ENCODE results near the gene BMX. TPM values are rescaled to one million over a fixed set of nuclear protein-coding genes. Genes with fewer than 3 reads are reported as not detected.

The BMX gene
- total RNA-seq, 1 donor from 2014 or later: 4.2 TPM

DNA sequence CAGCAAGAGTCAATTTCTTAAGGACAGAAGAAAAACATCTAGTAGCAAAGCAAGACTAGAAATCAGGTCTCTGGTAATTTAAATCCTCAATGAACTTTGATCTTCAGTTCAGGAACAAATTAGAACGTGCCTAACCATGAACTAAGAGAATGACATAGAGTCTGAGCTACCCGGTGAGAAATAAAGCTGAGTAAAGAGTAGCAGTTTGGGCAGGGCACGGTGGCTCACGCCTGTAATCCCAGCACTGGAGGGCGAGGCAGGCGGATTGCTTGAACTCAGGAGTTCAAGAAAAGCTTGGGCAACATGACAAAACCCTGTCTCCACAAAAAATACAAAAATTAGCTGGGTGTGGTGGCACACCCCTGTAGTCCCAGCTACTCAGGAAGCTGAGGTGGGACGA lies 62.4 kb downstream of the BMX start:
- DNase-seq (ENCODE audit: low spot score): no peak
- intact Hi-C loops (cut with DNase I): no loop called here
- ATAC-seq: no peak

DNA sequence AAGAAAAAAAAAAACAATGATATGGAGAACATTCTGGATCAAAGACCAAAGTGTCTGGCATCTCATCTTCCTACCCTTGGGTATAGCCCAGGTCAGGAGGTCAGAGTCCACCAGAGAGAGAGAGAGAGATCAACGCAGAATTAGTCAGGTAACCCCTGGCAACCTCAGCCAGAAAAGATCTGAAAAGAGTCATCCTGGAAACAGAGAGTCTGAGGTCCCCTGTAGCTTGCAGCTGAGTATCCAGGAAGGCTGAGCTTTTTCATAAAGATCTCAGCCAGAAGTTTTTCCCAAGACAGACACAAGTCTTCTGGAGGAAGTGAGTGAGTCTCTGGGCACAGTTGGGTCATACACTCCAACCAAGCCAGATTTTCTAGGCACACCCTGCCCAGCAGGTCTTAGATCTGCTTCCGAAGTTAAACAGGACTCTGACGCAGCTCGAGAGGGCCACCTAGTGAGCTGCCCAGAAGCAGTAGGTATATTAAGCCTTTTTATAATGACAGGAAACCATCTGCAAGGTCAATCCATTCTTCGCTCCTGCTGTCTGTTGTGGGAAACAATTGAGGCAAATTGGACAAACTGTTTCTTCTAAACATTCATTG lies 64.5 kb downstream of the BMX start:
- intact Hi-C loops (cut with DNase I): no loop called here
- DNase-seq (ENCODE audit: low spot score) (peak; percentile 65), ATAC-seq (peak; percentile 89)

- no peak for ATAC-seq
- intact Hi-C loops (cut with DNase I): no loop called here
- no peak for DNase-seq (ENCODE audit: low spot score)
These were observed 65.6 kb downstream of the BMX start for GRCh38 chrX:15566244-15566643.

DNA sequence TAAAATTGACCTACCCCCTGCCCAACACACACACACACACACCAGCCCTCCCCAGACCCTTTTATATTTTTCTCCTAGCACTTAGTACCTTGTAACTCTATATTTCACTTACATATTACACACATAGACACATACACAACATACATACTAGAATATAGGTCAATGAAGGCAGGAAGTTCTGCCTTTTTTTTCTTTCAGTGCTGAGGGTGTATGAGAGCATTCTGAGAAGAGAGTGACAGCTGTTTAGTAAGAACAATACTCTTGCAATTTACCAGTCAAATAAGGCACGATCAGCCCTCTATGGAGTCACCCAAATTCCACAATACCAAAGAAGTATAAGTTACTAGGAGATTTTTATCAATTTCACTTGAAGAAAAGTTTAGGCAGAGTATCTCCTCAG lies 66.7 kb downstream of the BMX start:
- ATAC-seq (no peak), DNase-seq (ENCODE audit: low spot score) (no peak)
- intact Hi-C loops (cut with DNase I): no loop called here

DNA sequence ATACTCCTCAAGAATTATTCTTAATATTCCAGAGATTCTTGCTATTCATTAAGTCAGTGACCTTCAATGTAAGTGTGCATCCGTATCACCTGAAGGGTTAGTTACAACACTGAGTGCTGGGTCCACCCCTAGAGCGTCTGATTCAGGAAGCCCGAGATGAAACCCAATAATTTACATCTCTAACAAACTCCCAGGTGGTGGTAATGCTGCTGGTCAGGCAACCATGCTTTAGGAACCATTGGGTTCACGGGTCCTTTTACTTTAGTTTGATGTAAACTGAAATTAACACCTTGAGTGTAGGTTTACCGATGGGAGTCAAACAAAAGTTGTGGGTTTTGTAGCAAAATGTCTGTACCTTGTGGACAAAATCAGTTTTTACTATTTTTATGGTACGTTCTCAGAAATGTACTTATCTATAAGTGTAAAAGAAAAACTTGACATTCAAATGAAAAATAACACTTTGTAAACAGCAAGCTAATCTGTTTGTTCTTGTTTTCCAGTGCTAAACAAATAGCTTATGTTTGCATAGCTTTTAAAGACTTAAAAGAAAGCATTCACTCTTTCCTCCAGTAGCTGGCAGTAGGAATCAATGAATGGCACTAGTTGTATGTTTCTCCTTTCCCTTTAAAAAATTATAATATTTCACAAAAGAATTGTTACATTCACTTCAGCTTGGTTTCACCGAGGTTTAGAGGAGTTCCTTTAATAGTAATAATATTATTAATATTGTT lies 67.4 kb downstream of the BMX start:
- intact Hi-C loops (cut with DNase I): no loop called here
- DNase-seq (ENCODE audit: low spot score) (no peak), ATAC-seq (no peak)

DNA sequence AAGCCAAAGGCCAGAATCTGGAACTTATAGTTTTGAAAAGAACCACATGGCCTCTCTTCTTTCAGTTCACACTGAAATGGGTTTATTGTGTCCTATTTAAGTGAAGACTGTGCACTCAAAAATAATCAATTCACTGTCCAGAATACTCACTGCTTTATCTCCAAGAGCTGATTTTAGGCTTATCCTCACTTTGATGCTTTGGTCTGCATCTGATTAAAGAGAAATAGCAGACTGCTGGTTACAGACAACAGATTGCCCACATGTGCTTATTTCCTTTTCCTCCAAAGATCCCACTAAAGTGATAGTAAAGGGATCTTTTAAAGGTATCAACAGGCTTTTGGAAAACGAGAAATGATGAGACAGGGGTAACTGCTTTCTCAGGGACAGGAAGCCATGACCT lies 69.5 kb downstream of the BMX start:
- ATAC-seq (no peak), DNase-seq (ENCODE audit: low spot score) (no peak)
- intact Hi-C loops (cut with DNase I): loop anchor here (1.0 kb wide), 1 partner anchor 19 kb away; no protein-coding TSS in a partner anchor

GRCh38 chrX:15574017-15574416 lies 73.4 kb downstream of the BMX start:
- DNase-seq (ENCODE audit: low spot score) (no peak), ATAC-seq (no peak)
- intact Hi-C loops (cut with DNase I): no loop called here

GRCh38 chrX:15576019-15576418 lies 75.4 kb downstream of the BMX start:
- no peak for ATAC-seq
- intact Hi-C loops (cut with DNase I): no loop called here

GRCh38 chrX:15579778-15580747 lies 79.5 kb downstream of the BMX start:
- DNase-seq (ENCODE audit: low spot score) (no peak), ATAC-seq (no peak)
- intact Hi-C loops (cut with DNase I): no loop called here

More at GRCh38 chrX:15576019-15576418, 75.4 kb downstream of the BMX start:
- DNase-seq (ENCODE audit: low spot score): no peak

DNA sequence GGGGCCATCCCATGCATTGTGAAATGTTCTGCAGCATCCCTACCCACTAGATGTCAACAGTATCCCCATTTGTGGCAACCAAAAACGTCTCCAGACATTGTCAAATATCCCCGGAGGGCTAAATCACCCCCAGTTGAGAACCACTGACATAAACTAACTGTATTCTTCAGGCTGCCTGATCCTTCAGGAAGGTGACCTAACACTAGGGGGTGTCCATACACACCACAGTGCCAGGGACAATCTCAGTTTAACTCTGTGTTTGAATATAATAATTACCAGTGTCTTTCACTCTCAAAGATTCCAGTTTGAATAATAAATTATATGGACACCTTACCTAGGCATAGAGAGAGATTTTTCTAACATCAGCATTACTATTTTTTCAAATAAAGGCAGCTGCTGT lies 93.8 kb downstream of the BMX start:
- ATAC-seq: no peak
- DNase-seq (ENCODE audit: low spot score): no peak
- intact Hi-C loops (cut with DNase I): no loop called here

GRCh38 chrX:15598026-15598425 lies 97.4 kb downstream of the BMX start:
- ATAC-seq (no peak), DNase-seq (ENCODE audit: low spot score) (no peak)
- intact Hi-C loops (cut with DNase I): no loop called here

- intact Hi-C loops (cut with DNase I): no loop called here
- ATAC-seq (no peak), DNase-seq (ENCODE audit: low spot score) (no peak)
These were observed 98.9 kb downstream of the BMX start for GRCh38 chrX:15599461-15599860.

GRCh38 chrX:15600049-15600448 lies 99.4 kb downstream of the BMX start:
- ATAC-seq: no peak
- DNase-seq (ENCODE audit: low spot score): no peak
- intact Hi-C loops (cut with DNase I): no loop called here

DNA sequence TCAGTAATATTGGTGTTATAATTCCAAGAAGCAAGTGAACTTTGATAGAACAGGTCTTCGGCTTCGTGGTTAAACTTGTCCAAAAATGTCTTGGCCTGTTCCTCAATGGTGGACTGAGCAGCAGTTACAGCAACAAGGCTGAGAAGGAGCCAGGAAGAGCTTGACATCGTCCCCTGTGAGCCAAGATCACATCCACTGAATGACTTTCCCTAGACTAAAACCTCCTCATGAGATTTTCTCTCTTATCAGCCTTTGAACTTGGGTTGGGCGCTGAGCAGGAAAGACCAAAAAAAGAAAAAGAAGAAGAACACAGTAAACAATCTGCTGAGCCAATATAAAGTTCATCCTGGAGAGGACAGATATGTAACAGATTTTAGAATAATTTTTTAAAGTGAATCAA lies 100.1 kb downstream of the BMX start, which contains the start of gene ACE2:
ACE2 (minus strand) TSS at position 216 of the 400 bp plus-strand sequence; CDS start at position 167, 49 bp downstream.
- no peak for ATAC-seq
- no peak for DNase-seq (ENCODE audit: low spot score)
- intact Hi-C loops (cut with DNase I): no loop called here

DNA sequence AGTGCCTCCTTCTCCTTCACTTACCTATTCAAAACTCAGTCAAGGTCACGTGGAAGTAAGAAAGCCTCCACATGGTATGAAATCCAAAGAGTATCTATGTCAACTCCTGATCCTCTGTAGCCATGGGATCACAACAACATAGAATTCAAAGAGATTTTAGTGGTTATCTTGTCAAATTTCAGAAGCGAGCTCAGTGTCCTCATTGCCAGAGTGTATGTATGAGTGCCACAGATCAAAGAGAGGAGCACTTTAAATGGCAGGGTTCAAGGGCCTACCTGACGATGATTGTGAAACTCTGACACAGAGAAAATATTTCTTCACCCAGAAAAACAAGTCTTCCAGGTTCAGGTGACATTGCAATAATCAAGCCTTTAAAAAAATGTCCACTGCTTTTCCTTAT lies 101.3 kb downstream of the BMX start:
- intact Hi-C loops (cut with DNase I): no loop called here

GRCh38 chrX:15602761-15603160 lies 102.2 kb downstream of the BMX start:
- DNase-seq (ENCODE audit: low spot score): no peak
- intact Hi-C loops (cut with DNase I): no loop called here
- no peak for ATAC-seq

More for the DNA sequence above, 101.3 kb downstream of the BMX start:
- ATAC-seq (no peak), DNase-seq (ENCODE audit: low spot score) (no peak)

DNA sequence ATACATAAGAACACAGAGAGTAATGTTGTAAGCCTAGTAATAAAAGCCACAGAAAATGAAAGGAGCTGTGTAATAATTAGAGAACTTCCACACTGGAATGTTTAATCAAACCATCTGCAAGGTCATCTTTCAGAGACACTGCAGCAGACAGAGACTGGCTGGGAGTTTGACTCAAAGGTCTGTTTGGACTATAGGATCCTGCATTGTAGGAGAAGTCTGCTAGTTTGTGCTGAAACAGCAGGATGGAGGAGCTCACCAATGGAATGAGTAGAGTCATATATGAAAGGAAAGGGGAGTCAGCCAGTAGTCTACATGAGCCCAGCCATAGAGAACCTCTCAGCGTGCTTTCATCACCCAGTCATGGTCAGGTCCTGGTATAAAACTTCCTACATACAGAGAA lies 104.6 kb downstream of the BMX start:
- intact Hi-C loops (cut with DNase I): no loop called here
- DNase-seq (ENCODE audit: low spot score) (no peak), ATAC-seq (no peak)

All from sciatic nerve (tissue), 2 donors.